ENCODE measurements around the gene TDRD1.

DNA sequence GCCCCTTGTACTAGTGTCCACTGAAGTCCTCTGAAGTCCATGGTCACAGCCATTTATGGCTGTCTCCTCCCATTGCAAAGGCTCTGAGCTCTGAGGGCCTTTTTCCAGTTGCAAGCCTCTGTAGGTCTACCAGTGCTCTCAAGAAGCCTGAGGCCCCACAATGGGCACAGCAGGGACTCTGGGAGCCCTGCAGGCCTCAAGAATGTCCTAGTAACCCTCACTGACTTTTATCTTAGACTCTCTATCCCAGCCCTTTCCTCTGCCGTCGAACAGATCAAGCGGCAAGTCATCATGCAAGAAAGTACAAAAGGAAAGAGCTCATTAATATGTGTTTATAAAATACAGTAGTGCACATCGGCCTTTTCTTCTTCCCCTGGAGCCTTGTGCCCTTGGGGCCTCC lies 83.3 kb downstream of the TDRD1 start:
- TF ChIP-seq, protein P1, sequence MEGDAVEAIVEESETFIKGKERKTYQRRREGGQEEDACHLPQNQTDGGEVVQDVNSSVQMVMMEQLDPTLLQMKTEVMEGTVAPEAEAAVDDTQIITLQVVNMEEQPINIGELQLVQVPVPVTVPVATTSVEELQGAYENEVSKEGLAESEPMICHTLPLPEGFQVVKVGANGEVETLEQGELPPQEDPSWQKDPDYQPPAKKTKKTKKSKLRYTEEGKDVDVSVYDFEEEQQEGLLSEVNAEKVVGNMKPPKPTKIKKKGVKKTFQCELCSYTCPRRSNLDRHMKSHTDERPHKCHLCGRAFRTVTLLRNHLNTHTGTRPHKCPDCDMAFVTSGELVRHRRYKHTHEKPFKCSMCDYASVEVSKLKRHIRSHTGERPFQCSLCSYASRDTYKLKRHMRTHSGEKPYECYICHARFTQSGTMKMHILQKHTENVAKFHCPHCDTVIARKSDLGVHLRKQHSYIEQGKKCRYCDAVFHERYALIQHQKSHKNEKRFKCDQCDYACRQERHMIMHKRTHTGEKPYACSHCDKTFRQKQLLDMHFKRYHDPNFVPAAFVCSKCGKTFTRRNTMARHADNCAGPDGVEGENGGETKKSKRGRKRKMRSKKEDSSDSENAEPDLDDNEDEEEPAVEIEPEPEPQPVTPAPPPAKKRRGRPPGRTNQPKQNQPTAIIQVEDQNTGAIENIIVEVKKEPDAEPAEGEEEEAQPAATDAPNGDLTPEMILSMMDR (IDR thresholded peaks at IDR 0.05 in 4 of 5, conservative IDR thresholded peaks at IDR 0.05 in 1 of 5), result no peak
- TF ChIP-seq POLR2A (IDR thresholded peaks at IDR 0.05), result no peak

Data from gastrocnemius medialis (tissue), 4 donors.